HK-2 (cell line): ENCODE data around the gene STK32B.

Experiments
- DNase-seq: peaks from one replicate; pipeline ENCODE4 v3.0.0-alpha.2; 2018; ENCODE audit not compliant: unreplicated experiment

Gene STK32B

DNA sequence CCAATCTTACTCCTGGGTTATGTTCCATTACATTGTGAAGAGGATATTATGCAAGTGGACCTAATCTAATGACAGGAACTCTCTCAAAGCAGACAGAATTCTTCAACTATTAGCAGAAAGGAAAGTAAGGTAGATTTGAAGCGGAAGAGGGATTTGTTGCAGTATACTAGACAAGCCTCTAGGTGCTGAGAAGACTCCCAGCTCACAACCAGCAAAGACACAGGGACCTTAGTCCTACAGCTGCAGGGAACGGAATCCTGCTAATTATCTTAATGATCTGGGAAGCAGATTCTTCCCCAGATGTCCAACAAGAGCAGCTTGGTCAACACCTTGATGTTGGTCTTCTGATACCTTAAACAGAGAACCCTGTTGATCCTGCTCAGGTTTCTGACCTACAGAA is 73.6 kb downstream of the STK32B start:
- DNase-seq: no peak

DNA sequence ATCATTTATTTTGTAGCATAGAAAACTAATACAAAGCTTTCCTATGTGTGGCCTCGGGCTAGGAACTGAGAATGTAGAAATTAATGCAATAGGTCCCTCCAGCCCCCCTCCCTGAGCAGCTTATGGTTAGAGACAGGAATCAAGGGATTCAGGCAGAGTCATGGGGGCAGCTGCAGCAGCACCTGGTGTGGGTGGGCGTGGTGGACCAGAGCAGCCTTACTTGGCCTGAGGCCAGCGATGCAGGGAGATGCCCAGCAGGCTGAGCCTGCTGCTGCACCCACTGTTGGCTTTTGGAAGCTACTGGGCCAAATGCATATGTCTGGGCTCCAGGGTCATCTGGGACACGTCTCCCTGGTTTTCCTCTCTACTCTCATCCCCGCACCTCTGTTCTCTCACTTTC is 74.0 kb downstream of the STK32B start:
- no peak for DNase-seq

DNA sequence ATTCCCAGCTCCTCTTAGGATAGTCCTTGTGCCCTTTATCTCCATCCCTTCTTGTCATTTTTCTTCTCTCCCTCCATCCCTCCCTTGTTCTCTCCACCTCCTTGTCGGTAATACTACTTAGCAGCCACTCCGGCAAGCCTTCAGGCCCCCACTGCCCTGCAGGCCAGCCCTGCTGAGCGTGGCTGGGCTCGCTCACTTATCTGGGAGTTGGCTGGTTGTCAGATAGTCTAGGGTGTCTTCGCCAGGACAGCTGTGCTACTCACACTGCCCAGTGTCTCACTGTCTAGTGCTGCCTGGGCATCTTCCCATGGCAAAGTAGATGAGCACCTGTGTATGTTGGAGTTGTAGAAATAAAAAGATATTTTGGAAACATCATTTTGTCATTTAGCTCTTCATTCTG is 75.0 kb downstream of the STK32B start:
- no peak for DNase-seq

GRCh38 chr4:5126857-5127256 is 75.6 kb downstream of the STK32B start:
- DNase-seq: no peak

GRCh38 chr4:5127556-5127955 is 76.3 kb downstream of the STK32B start:
- no peak for DNase-seq

DNA sequence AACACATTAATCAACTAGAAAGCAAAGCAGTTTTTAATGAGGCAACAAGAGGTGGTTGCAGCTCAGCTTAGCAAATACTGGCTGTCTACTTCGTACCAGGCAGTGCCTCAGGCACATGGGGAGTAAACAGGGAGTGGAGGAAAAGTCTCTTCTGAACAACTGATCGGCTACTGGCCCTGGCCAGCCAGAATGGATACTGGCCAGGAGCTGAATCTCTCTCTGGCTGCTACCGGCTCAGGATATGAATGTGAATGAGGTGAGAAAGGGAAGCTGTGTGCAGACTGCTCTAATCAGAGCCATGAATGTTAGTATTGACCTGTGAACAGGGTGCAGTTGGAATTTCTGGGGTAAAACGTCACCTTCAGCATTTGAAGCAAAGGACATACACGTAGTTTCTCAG is 77.3 kb downstream of the STK32B start:
- no peak for DNase-seq

DNA sequence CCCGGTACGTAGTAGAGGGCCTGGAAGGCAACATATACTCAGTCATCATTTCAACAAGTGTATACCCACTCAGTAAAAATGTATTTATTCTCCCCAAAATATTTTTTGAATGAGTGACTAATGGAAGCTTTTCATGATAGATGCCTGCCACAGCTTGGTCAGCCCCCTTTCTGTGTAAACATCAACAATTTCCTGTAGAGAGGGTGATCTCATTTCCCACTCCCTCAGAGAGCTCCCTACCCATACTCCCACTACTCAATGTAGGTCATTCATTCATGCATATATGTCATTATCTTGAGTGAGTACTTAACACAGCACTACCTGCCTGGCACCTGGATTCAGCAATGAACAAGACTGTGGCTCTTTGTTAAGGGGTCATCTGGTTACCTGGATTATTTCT is 81.9 kb downstream of the STK32B start:
- no peak for DNase-seq

DNA sequence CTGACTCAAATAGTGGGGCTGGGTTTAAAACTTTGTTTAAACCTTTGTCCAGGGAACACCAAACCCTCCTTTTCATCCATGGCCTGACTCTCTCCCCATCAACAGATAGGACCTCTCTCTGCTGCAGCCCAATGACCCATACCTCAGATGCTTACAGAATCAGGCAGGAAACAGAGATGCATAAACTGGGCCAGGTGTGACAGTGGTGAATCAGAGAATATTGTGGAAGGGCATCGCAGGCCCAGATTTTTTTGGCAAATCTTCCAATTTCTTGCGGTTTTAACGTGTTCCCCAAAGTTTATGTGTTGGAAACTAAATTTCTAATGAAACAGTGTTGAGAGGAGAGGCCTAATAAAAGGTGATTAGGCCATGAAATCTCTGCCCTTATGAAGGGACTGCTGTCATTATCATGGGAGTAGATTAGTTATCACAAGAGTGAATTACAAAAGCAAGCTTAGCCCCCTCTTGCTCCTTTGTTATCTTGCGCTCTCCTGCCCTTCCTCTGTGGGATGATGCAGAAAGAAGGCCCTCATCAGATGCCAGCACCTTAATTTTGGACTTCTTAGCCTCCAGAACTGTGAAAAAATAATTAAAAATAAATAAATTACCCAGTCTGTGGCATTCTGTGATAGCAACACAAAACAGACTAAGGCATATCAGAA is 82.8 kb downstream of the STK32B start:
- DNase-seq: no peak

DNA sequence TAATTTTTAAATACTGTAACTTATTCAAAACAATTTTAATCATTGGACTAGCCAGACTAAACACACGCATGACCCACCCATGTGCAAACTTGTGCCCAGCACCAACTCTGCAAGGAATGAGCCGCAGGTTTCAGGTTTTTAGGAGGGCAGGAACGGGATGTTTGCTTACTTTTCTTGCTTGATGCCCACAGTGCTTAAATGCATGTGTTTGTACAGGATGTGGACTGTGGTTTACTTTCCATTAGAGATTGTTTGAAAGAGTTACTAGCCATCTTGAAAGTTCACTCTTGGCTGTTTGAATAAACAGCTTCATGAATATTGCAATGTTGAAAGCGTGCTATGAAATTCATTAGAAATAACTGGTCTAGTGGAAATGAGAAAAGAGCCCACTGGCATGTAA is 83.3 kb downstream of the STK32B start:
- no peak for DNase-seq

DNA sequence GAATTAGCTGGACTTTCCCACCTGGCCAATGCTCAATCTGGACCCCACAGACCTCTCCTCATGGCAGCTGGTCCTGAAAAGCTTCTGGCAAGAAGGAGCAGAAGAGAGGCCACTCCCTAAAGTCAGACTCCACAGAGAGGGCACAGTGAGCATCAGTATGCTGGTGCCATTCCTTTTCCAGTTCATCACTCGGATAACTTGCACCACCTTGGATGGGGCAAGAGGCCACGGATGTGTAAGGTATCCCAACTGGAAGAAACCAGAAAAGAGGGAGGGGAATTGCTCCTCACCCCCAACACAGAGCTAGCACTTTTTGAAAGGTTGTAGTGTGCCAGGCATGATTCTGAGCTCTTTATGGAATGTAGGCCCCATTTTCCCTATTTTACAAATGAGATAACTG is 85.9 kb downstream of the STK32B start:
- DNase-seq: no peak

DNA sequence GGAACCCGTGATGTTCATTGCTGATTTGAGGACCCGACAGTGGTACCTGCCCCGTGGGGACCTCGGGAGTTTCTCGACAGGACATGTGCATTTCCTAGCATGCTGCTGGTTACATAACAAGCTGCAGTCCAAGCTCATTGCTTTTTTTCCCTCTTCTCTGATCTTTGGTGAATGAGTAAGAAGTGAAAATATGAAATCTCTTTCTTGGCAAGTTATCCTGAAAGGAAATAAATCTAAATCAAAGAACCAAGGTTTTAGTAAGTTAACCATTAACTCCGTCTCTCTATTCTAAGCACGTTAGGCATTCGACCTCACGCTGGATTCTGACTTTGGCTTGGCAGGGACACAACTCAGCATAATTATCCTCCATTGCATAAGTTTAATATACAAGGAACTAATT is 86.6 kb downstream of the STK32B start:
- DNase-seq: no peak

GRCh38 chr4:5138389-5138788 is 87.1 kb downstream of the STK32B start:
- DNase-seq: no peak

GRCh38 chr4:5139141-5139540 is 87.9 kb downstream of the STK32B start:
- DNase-seq: no peak

GRCh38 chr4:5141802-5142201 is 90.5 kb downstream of the STK32B start:
- DNase-seq: no peak

DNA sequence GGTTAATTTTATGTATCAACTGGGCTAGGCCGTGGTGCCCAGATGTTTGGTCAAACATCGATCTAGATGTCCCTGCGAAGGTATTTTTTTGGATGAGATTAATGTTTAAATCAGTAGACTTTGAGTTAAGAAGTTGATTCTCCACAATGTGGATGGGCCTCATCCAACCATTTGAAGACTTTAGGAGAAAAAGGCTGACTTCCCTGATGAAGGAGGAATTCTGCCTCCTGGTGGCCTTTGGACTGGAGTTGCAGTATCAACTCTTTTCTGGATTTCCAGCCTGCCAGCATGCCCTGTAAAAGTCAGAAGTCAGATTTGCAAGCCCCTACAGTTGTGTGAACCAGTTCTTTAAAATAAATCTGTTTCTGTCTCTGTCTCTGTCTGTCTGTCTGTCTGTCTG is 91.4 kb downstream of the STK32B start:
- DNase-seq: no peak

DNA sequence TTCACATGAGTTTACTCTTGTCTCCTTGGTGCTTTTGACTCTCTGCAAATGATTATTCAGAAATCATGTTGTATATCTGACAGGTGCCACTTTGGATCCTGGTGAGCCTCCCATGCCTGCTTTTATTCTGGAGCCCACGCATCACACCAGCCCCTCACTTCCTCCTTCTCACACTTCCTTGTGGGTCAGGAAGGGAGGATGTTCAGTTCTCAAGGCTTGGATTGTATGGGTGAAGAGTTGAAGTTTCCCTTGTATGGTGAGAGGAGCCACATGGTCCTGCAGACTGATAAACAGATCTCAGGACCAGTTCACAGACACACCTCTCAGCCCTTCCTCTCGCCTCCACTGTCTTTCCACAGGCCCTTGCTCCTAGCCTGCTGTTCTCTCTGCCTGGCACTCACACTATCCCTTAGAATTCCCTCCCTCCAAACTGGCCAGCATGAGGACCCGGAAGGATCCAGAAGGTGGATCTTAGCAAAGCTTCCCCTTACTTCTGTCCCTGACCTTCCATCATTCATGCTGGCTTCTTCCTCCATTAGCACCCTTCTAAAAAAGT is 92.1 kb downstream of the STK32B start:
- DNase-seq: no peak

DNA sequence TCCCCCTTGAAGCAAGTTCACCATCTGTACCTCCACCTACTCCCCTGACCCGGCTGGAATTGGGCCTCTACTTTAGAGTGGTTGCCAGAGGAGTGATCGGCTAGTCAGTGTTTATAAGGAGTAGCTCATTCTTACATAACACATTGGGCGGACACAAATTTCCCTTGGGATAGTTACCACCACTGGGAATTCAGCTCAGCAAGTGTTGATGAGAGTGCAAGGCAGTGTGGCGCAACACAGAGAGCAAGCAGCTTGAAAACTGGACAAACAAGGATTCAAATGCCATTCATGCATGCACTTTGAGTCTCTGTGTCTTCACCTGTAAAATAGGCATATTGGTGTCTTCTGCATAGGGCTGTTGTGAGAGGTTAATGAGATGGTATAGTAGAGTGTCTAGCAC is 92.7 kb downstream of the STK32B start:
- DNase-seq: no peak

DNA sequence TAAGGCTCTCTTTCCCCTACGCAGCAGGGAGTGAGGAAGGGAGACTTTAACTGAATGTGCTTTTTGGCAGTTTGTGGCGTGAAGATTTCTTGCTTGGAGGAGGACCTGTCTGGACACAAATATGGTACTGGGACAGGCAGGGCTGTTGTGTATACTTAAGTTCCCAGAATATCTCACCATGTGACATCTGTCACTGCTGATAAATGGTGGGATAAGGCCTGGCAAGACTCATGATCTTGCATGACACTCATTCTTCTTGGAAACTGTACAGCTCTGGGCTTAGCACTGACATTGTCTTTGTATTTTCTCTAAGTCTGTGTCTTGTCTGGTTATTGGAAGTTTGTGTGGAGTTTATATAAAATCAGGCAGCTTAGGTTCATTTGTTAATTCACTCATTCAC is 93.1 kb downstream of the STK32B start:
- no peak for DNase-seq

DNA sequence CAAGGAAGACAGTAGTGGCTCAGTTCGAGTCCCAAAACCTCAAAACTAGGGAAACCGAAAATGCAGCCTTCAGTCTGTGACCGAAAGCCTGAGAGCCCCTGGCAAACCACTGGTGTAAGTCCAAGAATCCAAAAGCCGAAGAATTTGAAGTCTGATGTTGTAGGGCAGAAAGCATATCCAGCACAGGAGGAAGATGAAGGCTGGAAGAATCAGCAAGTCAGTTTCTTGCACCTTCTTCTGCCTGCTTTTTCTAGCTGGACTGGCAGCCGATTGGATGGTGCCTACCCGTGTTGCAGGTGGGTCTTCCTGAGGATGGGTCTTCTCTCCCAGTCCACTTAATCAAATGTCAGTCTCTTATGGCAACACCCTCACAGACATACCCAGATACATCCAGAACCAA is 95.0 kb downstream of the STK32B start:
- no peak for DNase-seq

GRCh38 chr4:5152521-5152920 is 101.2 kb downstream of the STK32B start:
- DNase-seq: no peak

DNA sequence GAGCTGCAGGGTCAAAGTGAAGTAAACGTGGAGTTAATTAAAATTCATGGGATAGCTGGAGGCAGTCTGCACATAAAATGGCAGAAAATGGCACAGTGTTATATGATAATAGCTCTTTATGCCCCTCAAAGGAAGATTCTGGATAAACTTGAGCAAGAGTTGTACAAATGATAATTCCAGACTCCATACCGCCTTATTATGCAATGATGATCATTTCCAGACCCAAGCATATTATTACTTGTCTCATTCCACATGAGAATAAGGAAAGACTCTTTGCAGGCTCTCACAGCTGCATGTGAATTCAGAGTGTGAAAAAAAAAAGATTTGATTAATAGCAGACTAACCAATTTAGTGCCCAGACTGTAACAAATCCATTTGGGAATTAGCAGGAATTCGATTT is 105.4 kb downstream of the STK32B start:
- DNase-seq: no peak

GRCh38 chr4:5157791-5158770 is 106.8 kb downstream of the STK32B start:
- no peak for DNase-seq

GRCh38 chr4:5158825-5159224 is 107.5 kb downstream of the STK32B start:
- no peak for DNase-seq
